Activated T-cell treated with anti-CD3 and anti-CD28 coated beads for 48 hours (primary cell): Measurements from ENCODE around the gene NEDD4L.

ENCODE experiments used
- DNase-seq: peaks from one replicate; pipeline ENCODE4 v3.0.0-alpha.2; 2020; ENCODE audit warnings: low read depth

NEDD4L gene

GRCh38 chr18:58350526-58350925 lies 306.5 kb downstream of the NEDD4L start:
- DNase-seq, result no peak

- DNase-seq, result no peak
These were observed 307.8 kb downstream of the NEDD4L start for GRCh38 chr18:58351776-58352175.

GRCh38 chr18:58353581-58353980 lies 309.6 kb downstream of the NEDD4L start:
- DNase-seq, result no peak

GRCh38 chr18:58354051-58354450 lies 310.0 kb downstream of the NEDD4L start:
- DNase-seq, result no peak

- DNase-seq, result no peak
These were observed 310.8 kb downstream of the NEDD4L start for GRCh38 chr18:58354791-58355190.

- no peak for DNase-seq
These were observed 311.2 kb downstream of the NEDD4L start for GRCh38 chr18:58355243-58355642.

- no peak for DNase-seq
These were observed 315.2 kb downstream of the NEDD4L start for GRCh38 chr18:58359218-58359617.

- DNase-seq, result no peak
These were observed 315.6 kb downstream of the NEDD4L start for GRCh38 chr18:58359620-58360019.

GRCh38 chr18:58360324-58360723 lies 316.3 kb downstream of the NEDD4L start:
- no peak for DNase-seq

GRCh38 chr18:58361212-58361611 lies 317.2 kb downstream of the NEDD4L start:
- no peak for DNase-seq

- DNase-seq, result no peak
These were observed 318.1 kb downstream of the NEDD4L start for GRCh38 chr18:58362027-58362575.

GRCh38 chr18:58362829-58363271 lies 318.8 kb downstream of the NEDD4L start:
- DNase-seq, result no peak

GRCh38 chr18:58363767-58364540 lies 319.9 kb downstream of the NEDD4L start:
- no peak for DNase-seq

GRCh38 chr18:58364876-58365528 lies 321.0 kb downstream of the NEDD4L start:
- DNase-seq, result no peak

GRCh38 chr18:58367425-58368140 lies 323.6 kb downstream of the NEDD4L start:
- DNase-seq, result no peak

- DNase-seq, result no peak
These were observed 325.6 kb downstream of the NEDD4L start for GRCh38 chr18:58369616-58370015.

GRCh38 chr18:58370038-58370580 lies 326.1 kb downstream of the NEDD4L start:
- DNase-seq, result no peak

- no peak for DNase-seq
These were observed 326.6 kb downstream of the NEDD4L start for GRCh38 chr18:58370612-58371011.

GRCh38 chr18:58373481-58373880 lies 329.5 kb downstream of the NEDD4L start:
- no peak for DNase-seq

GRCh38 chr18:58375051-58375450 lies 331.0 kb downstream of the NEDD4L start:
- DNase-seq, result no peak

- no peak for DNase-seq
These were observed 334.7 kb downstream of the NEDD4L start for GRCh38 chr18:58378411-58379379.
